ENCODE data around the gene AGPS. TPM values are rescaled to one million over a fixed set of nuclear protein-coding genes. Genes with fewer than 3 reads are reported as not detected.
A peak's percentile ranks its signal among the peaks of the same experiment; 100 is the strongest.
"Not testable (repeated sequence)": the region's sequence is repeated elsewhere in the genome, so short reads cannot be mapped to it uniquely, and the experiment has no call there.

The AGPS gene
- total and polyA plus RNA-seq, 11 donors = 4.2 to 36.6 (median 25.6) TPM

GRCh38 chr2:177406182-177406581 is 13.6 kb downstream of the AGPS start:
- no peaks in the 10 kb centered on the region for H3K9me3 ChIP-seq
- H3K4me3 ChIP-seq = no peak overlapping the region
- H3K36me3 ChIP-seq = no peaks in the 10 kb centered on the region
- H3K27me3 ChIP-seq = no peaks in the 10 kb centered on the region
- peaks cover 0 to 32% (median 13%) of the 10 kb centered on the region in 12 donors for H3K4me1 ChIP-seq
- DNase-seq = no peak
- 91 to 100% (median 99%) methylated on average over 1 of the region's 1 CpG for WGBS, 4 donors
- intact Hi-C loops (cut with DNase I) = loop anchor here in 1 of 10 donors (10.0 kb wide), 1 partner anchor 141 kb away; the partner anchor contains the start of gene NFE2L2
- no peak for ATAC-seq
- TF ChIP-seq POLR2A (IDR thresholded peaks at IDR 0.05) (no peak), CTCF (IDR thresholded peaks at IDR 0.05) (no peak)
- H3K27ac ChIP-seq = no peak overlapping the region

GRCh38 chr2:177407031-177407430 is 14.5 kb downstream of the AGPS start:
- ATAC-seq (no peak), DNase-seq (no peak)
- Histone ChIP-seq H3K4me3 (no peak overlapping the region), H3K27ac (no peak overlapping the region), H3K36me3 (no peaks in the 10 kb centered on the region), H3K27me3 (no peaks in the 10 kb centered on the region), H3K4me1 (peaks cover 0 to 30% (median 12%) of the 10 kb centered on the region in 12 donors), H3K9me3 (no peaks in the 10 kb centered on the region)
- no peak for TF ChIP-seq POLR2A (IDR thresholded peaks at IDR 0.05)
- TF ChIP-seq CTCF (IDR thresholded peaks at IDR 0.05) = no peak
- WGBS, 4 donors = 93 to 98% (median 96%) methylated on average over 2 of the region's 2 CpGs
- intact Hi-C loops (cut with DNase I) = loop anchor here in 1 of 10 donors (10.0 kb wide), 1 partner anchor 142 kb away; the partner anchor contains the start of gene NFE2L2

GRCh38 chr2:177410629-177411028 is 18.1 kb downstream of the AGPS start:
- not testable (repeated sequence) for ATAC-seq

GRCh38 chr2:177413703-177414102 is 21.1 kb downstream of the AGPS start:
- Histone ChIP-seq H3K4me3 (no peak overlapping the region), H3K4me1 (peaks cover 0 to 37% (median 2%) of the 10 kb centered on the region in 12 donors), H3K36me3 (no peaks in the 10 kb centered on the region), H3K27me3 (no peaks in the 10 kb centered on the region), H3K27ac (no peak overlapping the region), H3K9me3 (no peaks in the 10 kb centered on the region)
- no peak for ATAC-seq
- no peak for DNase-seq
- TF ChIP-seq POLR2A (IDR thresholded peaks at IDR 0.05) (no peak), CTCF (IDR thresholded peaks at IDR 0.05) (no peak)
- intact Hi-C loops (cut with DNase I) = loop anchor here in 6 of 10 donors (2.0 to 10.0 kb wide), 4 partner anchors 75 to 249 kb away; no protein-coding TSS in a partner anchor
- 62 to 77% (median 66%) methylated on average over 3 of the region's 3 CpGs for WGBS, 4 donors

More at GRCh38 chr2:177410629-177411028, 18.1 kb downstream of the AGPS start:
- DNase-seq = peak in 1 of 5 donors; percentile 27
- H3K27me3 ChIP-seq, H3K36me3 ChIP-seq, H3K4me3 ChIP-seq, H3K9me3 ChIP-seq, H3K27ac ChIP-seq: not testable (repeated sequence)
- H3K4me1 ChIP-seq = peaks cover 0 to 14% (median 0%) of the 10 kb centered on the region in 12 donors
- intact Hi-C loops (cut with DNase I) = loop anchor here in 4 of 10 donors (5.0 to 10.0 kb wide), 2 partner anchors 73 to 246 kb away; no protein-coding TSS in a partner anchor
- 86 to 95% (median 93%) methylated on average over 8 of the region's 8 CpGs for WGBS, 4 donors

All from heart left ventricle (tissue), 16 donors.